ENCODE results near the gene AJAP1. TPM values are rescaled to one million over a fixed set of nuclear protein-coding genes. Genes with fewer than 3 reads are reported as not detected.

The AJAP1 gene
- total RNA-seq, 1 experiment from 2014 or later, result not detected

DNA sequence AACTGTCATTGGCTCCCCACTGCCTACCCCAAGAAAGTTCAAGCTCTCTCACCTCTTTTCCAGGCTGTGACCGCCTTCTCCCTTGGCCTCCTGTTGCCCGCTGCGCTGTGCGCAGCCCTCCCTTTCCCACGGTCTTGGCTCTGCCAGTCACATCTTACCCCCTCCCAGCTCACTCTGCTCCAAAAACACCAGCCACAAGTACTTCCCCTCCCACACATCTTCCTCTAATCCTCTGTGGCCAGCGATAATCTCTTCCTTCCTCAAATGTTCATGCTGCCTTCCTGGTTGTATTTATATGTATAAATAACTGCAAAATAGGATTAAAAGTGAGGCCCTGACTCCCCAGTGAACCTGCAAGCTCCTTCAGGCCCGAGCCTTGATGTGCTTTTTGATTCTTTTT is 81.8 kb downstream of the AJAP1 start:
- H3K27me3 ChIP-seq (ENCODE audit: control insufficient read depth, insufficient read depth, low read length), result no peaks in the 10 kb centered on the region; the same call in 1 of the 2 replicates
- no TSS peak for BruUV-seq (replicated peaks)
- ChIA-PET POLR2A (no interaction called here), CTCF (no interaction called here)
- no peak for TF ChIP-seq POLR2AphosphoS5 (IDR thresholded peaks at IDR 0.05; ENCODE audit: low read depth, low read length)
- TF ChIP-seq, protein P1, sequence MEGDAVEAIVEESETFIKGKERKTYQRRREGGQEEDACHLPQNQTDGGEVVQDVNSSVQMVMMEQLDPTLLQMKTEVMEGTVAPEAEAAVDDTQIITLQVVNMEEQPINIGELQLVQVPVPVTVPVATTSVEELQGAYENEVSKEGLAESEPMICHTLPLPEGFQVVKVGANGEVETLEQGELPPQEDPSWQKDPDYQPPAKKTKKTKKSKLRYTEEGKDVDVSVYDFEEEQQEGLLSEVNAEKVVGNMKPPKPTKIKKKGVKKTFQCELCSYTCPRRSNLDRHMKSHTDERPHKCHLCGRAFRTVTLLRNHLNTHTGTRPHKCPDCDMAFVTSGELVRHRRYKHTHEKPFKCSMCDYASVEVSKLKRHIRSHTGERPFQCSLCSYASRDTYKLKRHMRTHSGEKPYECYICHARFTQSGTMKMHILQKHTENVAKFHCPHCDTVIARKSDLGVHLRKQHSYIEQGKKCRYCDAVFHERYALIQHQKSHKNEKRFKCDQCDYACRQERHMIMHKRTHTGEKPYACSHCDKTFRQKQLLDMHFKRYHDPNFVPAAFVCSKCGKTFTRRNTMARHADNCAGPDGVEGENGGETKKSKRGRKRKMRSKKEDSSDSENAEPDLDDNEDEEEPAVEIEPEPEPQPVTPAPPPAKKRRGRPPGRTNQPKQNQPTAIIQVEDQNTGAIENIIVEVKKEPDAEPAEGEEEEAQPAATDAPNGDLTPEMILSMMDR (IDR thresholded peaks at IDR 0.05), result no peak
- no peak for TF ChIP-seq REST (IDR thresholded peaks at IDR 0.05; ENCODE audit: insufficient read depth in 1 of 2, low read depth in 2 of 2, low read length in 1 of 2)
- no peak for TF ChIP-seq SIN3A (IDR thresholded peaks at IDR 0.05; ENCODE audit: borderline replicate concordance, insufficient read depth, low read depth, low read length)
- no peak for TF ChIP-seq TCF7L2 (IDR thresholded peaks at IDR 0.05; ENCODE audit: low read depth, low read length)
- in situ Hi-C loops (cut with HindIII; ENCODE audit: low pct_unique_long_range_greater_than_20kb, low sequenced_read_pairs) (no loop called here), intact Hi-C loops (cut with micrococcal nuclease; ENCODE audit: unreplicated experiment) (no loop called here)
- no peaks in the 10 kb centered on the region for H3K36me3 ChIP-seq (ENCODE audit: control insufficient read depth, insufficient read depth, low read length)
- no peaks in the 10 kb centered on the region for H3K4me1 ChIP-seq (ENCODE audit: control insufficient read depth, insufficient read depth, low read length)
- no peak overlapping the region for H3K27ac ChIP-seq (ENCODE audit: low read length)
- ATAC-seq, result no peak
- H3K9me3 ChIP-seq (ENCODE audit: control insufficient read depth, insufficient read depth, low read depth, low read length), result no peaks in the 10 kb centered on the region
- no peak for DNase-seq (ENCODE audit: low read depth, low spot score)
- no peak overlapping the region for H3K4me3 ChIP-seq (ENCODE audit: low read depth in 2 of 2, low read length in 2 of 2)

DNA sequence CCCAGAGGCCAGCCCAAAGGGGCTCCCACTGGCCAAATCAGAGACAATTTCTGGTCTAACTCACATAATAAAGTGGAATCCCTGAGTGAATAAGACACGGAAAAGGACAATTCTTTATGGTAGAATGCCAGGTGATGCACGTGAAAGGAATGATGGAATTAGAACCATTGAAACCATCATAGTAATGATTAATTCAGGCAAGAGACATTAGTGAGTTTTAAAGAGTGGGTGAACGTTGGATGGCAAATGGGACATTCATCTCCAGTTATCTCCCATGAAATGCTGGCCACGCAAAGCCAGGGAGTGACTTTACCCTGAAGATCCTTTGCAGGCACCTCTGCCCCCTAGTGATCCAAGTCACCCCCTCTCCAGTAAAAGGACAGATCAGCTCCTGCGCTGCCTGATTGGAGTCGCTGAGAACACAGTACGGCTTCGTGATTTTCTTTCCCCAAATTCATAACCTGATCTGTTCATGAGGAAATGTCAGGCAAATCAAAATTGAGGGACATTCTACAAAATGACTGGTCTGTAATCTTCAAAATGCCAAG is 87.5 kb downstream of the AJAP1 start:
- H3K27me3 ChIP-seq (ENCODE audit: control insufficient read depth, insufficient read depth, low read length), result peaks cover 2% of the 10 kb centered on the region; the same call in 1 of the 2 replicates
- TF ChIP-seq REST (IDR thresholded peaks at IDR 0.05; ENCODE audit: insufficient read depth in 1 of 2, low read depth in 2 of 2, low read length in 1 of 2) (no peak), POLR2AphosphoS5 (IDR thresholded peaks at IDR 0.05; ENCODE audit: low read depth, low read length) (no peak), SIN3A (IDR thresholded peaks at IDR 0.05; ENCODE audit: borderline replicate concordance, insufficient read depth, low read depth, low read length) (no peak), TCF7L2 (IDR thresholded peaks at IDR 0.05; ENCODE audit: low read depth, low read length) (no peak)
- TF ChIP-seq, protein P1 (IDR thresholded peaks at IDR 0.05), result no peak
- H3K36me3 ChIP-seq (ENCODE audit: control insufficient read depth, insufficient read depth, low read length), result no peaks in the 10 kb centered on the region
- intact Hi-C loops (cut with micrococcal nuclease; ENCODE audit: unreplicated experiment), result no loop called here
- H3K4me3 ChIP-seq (ENCODE audit: low read depth in 2 of 2, low read length in 2 of 2), result no peak overlapping the region
- ChIA-PET POLR2A (no interaction called here), CTCF (no interaction called here)
- BruUV-seq (replicated peaks), result no TSS peak
- H3K9me3 ChIP-seq (ENCODE audit: control insufficient read depth, insufficient read depth, low read depth, low read length), result no peaks in the 10 kb centered on the region
- H3K4me1 ChIP-seq (ENCODE audit: control insufficient read depth, insufficient read depth, low read length), result no peaks in the 10 kb centered on the region
- ATAC-seq (no peak), DNase-seq (ENCODE audit: low read depth, low spot score) (no peak)
- in situ Hi-C loops (cut with HindIII; ENCODE audit: low pct_unique_long_range_greater_than_20kb, low sequenced_read_pairs), result no loop called here
- H3K27ac ChIP-seq (ENCODE audit: low read length), result no peak overlapping the region

All from Panc1 (cell line).